PC-3 (cell line): ENCODE measurements around the gene GPRC5C.

Experiments
- CTCF ChIP-seq: fragments of 300-600 bp; sonication (generic); conservative IDR thresholded peaks from 2 replicates; pipeline ENCODE4 v1.5.1; 2017; ENCODE audit warnings: antibody characterized with exemption, low read depth, mild to moderate bottlenecking, low read length
- EZH2 ChIP-seq: fragments of 300-600 bp; sonication (generic); IDR thresholded peaks from one replicate; pipeline ENCODE4 v1.6.1; 2017; ENCODE audit warnings: antibody characterized with exemption, mild to moderate bottlenecking, low read length; ENCODE audit not compliant: unreplicated experiment

- TF ChIP-seq CTCF (no peak), EZH2 (no peak)
Observed at GRCh38 chr17:74404218-74404617, 27.7 kb upstream of the GPRC5C start.
